Measurements from ENCODE around the gene SPPL2A. TPM values are rescaled to one million over a fixed set of nuclear protein-coding genes. Genes with fewer than 3 reads are reported as not detected.
"Not testable (repeated sequence)": the region's sequence is repeated elsewhere in the genome, so short reads cannot be mapped to it uniquely, and the experiment has no call there.

Gene SPPL2A
- total RNA-seq, 1 experiment from 2014 or later = 115 TPM

GRCh38 chr15:50707878-50708427 lies 57.6 kb downstream of the SPPL2A start:
- H3K36me3 Mint-ChIP-seq (ENCODE audit: insufficient read depth, unreplicated experiment) = peaks cover 6% of the 10 kb centered on the region
- peaks cover 9% of the 10 kb centered on the region for H3K4me1 Mint-ChIP-seq (ENCODE audit: low read depth, unreplicated experiment)
- no peak overlapping the region for H3K4me3 Mint-ChIP-seq (ENCODE audit: low read depth, unreplicated experiment)
- no peak overlapping the region for H3K27ac Mint-ChIP-seq (ENCODE audit: unreplicated experiment)
- CTCF ChIA-PET = no interaction called here
- no TSS peak for BruUV-seq (replicated peaks)
- no peaks in the 10 kb centered on the region for H3K27me3 Mint-ChIP-seq (ENCODE audit: unreplicated experiment)
- no peaks in the 10 kb centered on the region for H3K9me3 Mint-ChIP-seq (ENCODE audit: low read depth, unreplicated experiment)
- TF ChIP-seq, protein P1, sequence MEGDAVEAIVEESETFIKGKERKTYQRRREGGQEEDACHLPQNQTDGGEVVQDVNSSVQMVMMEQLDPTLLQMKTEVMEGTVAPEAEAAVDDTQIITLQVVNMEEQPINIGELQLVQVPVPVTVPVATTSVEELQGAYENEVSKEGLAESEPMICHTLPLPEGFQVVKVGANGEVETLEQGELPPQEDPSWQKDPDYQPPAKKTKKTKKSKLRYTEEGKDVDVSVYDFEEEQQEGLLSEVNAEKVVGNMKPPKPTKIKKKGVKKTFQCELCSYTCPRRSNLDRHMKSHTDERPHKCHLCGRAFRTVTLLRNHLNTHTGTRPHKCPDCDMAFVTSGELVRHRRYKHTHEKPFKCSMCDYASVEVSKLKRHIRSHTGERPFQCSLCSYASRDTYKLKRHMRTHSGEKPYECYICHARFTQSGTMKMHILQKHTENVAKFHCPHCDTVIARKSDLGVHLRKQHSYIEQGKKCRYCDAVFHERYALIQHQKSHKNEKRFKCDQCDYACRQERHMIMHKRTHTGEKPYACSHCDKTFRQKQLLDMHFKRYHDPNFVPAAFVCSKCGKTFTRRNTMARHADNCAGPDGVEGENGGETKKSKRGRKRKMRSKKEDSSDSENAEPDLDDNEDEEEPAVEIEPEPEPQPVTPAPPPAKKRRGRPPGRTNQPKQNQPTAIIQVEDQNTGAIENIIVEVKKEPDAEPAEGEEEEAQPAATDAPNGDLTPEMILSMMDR (IDR thresholded peaks at IDR 0.05; ENCODE audit: unreplicated experiment) = no peak
- no peak for DNase-seq
- intact Hi-C loops (cut with micrococcal nuclease; ENCODE audit: unreplicated experiment) = no loop called here

DNA sequence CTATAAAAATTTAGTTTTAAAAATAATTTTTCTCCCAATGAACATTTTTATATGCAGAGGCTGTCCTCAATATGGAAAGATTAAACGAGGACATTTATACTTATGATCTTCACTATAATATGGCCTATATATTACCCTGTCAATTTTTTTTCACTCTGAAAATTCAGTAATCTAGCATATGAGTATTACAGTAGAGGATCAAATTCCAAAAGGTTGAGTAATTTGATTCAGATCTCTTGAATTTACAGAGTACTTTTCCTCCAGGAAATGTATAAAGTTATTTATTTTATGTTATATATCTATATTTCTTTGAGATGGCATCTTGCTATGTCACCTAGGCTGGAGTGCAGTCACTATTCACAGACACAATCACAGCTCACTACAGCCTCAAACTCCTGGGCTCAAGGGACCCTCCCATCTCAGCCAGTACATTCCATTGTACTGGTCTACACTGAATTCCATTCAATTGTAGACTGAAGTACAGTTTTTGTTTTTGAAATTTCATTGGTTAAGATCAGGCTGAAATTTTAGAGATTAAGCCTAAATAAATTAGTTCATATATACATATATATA lies 62.7 kb downstream of the SPPL2A start:
- Mint-ChIP-seq H3K27ac (ENCODE audit: unreplicated experiment) (no peak overlapping the region), H3K27me3 (ENCODE audit: unreplicated experiment) (no peaks in the 10 kb centered on the region), H3K9me3 (ENCODE audit: low read depth, unreplicated experiment) (no peaks in the 10 kb centered on the region), H3K4me3 (ENCODE audit: low read depth, unreplicated experiment) (no peak overlapping the region), H3K36me3 (ENCODE audit: insufficient read depth, unreplicated experiment) (no peaks in the 10 kb centered on the region), H3K4me1 (ENCODE audit: low read depth, unreplicated experiment) (no peaks in the 10 kb centered on the region)
- BruUV-seq (replicated peaks) = no TSS peak
- intact Hi-C loops (cut with micrococcal nuclease; ENCODE audit: unreplicated experiment) = no loop called here
- no peak for DNase-seq
- TF ChIP-seq, protein P1 (IDR thresholded peaks at IDR 0.05; ENCODE audit: unreplicated experiment) = no peak
- CTCF ChIA-PET = interaction anchor here (0.7 kb wide), 1 partner anchor 265 kb away, joined by 3 read pairs; no protein-coding TSS in a partner anchor

- no peaks in the 10 kb centered on the region for H3K4me1 Mint-ChIP-seq (ENCODE audit: low read depth, unreplicated experiment)
- no peaks in the 10 kb centered on the region for H3K27me3 Mint-ChIP-seq (ENCODE audit: unreplicated experiment)
- H3K4me3 Mint-ChIP-seq (ENCODE audit: low read depth, unreplicated experiment) = no peak overlapping the region
- CTCF ChIA-PET = no interaction called here
- TF ChIP-seq, protein P1 (IDR thresholded peaks at IDR 0.05; ENCODE audit: unreplicated experiment) = no peak
- H3K36me3 Mint-ChIP-seq (ENCODE audit: insufficient read depth, unreplicated experiment) = no peaks in the 10 kb centered on the region
- no peaks in the 10 kb centered on the region for H3K9me3 Mint-ChIP-seq (ENCODE audit: low read depth, unreplicated experiment)
- no TSS peak for BruUV-seq (replicated peaks)
- intact Hi-C loops (cut with micrococcal nuclease; ENCODE audit: unreplicated experiment) = no loop called here
- no peak overlapping the region for H3K27ac Mint-ChIP-seq (ENCODE audit: unreplicated experiment)
- no peak for DNase-seq
These were observed 67.4 kb downstream of the SPPL2A start for GRCh38 chr15:50698101-50698500.

GRCh38 chr15:50697109-50697797 lies 68.3 kb downstream of the SPPL2A start:
- no peak for DNase-seq
- no peak overlapping the region for H3K27ac Mint-ChIP-seq (ENCODE audit: unreplicated experiment)
- BruUV-seq (replicated peaks) = no TSS peak

DNA sequence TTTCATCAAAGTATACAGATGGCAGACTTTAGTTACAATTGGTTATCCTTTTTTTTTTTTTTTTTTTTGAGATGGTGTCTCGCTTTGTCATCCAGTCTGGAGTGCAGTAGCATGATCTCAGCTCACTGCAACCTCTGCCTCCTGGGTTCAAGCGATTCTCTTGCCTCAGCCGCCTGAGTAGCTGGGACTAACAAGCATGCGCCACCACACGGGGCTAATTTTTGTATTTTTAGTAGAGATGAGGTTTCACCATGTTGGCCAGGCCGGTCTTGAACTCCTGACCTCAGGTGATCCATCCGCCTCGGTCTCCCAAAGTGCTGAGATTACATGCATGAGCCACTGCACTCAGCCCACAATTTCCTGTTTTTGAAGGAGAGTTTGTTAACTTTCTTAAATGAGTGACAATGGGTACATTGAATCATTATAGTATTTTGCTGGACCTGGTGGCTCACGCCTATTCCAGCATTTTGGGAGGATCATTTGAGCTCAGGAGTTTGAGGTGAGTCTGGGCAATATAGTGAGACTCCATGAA lies 70.8 kb downstream of the SPPL2A start:
- H3K27ac Mint-ChIP-seq (ENCODE audit: unreplicated experiment); H3K9me3 Mint-ChIP-seq (ENCODE audit: low read depth, unreplicated experiment); intact Hi-C loops (cut with micrococcal nuclease; ENCODE audit: unreplicated experiment); DNase-seq; H3K4me3 Mint-ChIP-seq (ENCODE audit: low read depth, unreplicated experiment); H3K4me1 Mint-ChIP-seq (ENCODE audit: low read depth, unreplicated experiment); BruUV-seq (replicated peaks); H3K36me3 Mint-ChIP-seq (ENCODE audit: insufficient read depth, unreplicated experiment); H3K27me3 Mint-ChIP-seq (ENCODE audit: unreplicated experiment): not testable (repeated sequence)
- CTCF ChIA-PET = interaction anchor here (0.7 kb wide), 1 partner anchor 96 kb away, joined by 8 read pairs; no protein-coding TSS in a partner anchor

More at GRCh38 chr15:50697109-50697797, 68.3 kb downstream of the SPPL2A start:
- intact Hi-C loops (cut with micrococcal nuclease; ENCODE audit: unreplicated experiment) = no loop called here
- TF ChIP-seq, protein P1 (IDR thresholded peaks at IDR 0.05; ENCODE audit: unreplicated experiment) = no peak
- H3K9me3 Mint-ChIP-seq (ENCODE audit: low read depth, unreplicated experiment) = no peaks in the 10 kb centered on the region
- no peak overlapping the region for H3K4me3 Mint-ChIP-seq (ENCODE audit: low read depth, unreplicated experiment)
- H3K36me3 Mint-ChIP-seq (ENCODE audit: insufficient read depth, unreplicated experiment) = no peaks in the 10 kb centered on the region
- CTCF ChIA-PET = no interaction called here
- H3K4me1 Mint-ChIP-seq (ENCODE audit: low read depth, unreplicated experiment) = no peaks in the 10 kb centered on the region
- H3K27me3 Mint-ChIP-seq (ENCODE audit: unreplicated experiment) = no peaks in the 10 kb centered on the region
